Measurements from ENCODE around the gene LY6G6F.

Gene LY6G6F

DNA sequence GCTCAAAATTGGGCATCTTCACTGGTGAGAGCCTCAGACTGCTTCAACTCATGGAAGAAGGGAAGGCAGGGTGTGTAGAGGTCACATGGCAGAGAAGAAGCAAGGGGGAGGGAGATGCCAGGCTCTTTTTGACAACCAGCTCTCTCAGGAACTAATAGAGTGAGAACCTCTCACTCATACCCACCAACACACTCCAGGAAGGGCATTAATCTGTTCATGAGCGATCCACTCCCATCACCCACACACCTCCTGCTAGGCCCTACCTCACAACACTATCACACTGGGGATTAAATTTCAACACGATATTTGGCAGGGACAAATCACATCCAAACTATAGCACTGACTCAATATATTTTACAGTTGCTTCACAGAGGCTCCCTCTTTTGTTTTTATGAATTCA is 35.1 kb downstream of the LY6G6F start:
- DNase-seq: no peak

- no peak for DNase-seq
These were observed 36.2 kb downstream of the LY6G6F start for GRCh38 chr6:31742894-31743293.

- no peak for DNase-seq
These were observed 37.8 kb downstream of the LY6G6F start for GRCh38 chr6:31744422-31744821.

DNA sequence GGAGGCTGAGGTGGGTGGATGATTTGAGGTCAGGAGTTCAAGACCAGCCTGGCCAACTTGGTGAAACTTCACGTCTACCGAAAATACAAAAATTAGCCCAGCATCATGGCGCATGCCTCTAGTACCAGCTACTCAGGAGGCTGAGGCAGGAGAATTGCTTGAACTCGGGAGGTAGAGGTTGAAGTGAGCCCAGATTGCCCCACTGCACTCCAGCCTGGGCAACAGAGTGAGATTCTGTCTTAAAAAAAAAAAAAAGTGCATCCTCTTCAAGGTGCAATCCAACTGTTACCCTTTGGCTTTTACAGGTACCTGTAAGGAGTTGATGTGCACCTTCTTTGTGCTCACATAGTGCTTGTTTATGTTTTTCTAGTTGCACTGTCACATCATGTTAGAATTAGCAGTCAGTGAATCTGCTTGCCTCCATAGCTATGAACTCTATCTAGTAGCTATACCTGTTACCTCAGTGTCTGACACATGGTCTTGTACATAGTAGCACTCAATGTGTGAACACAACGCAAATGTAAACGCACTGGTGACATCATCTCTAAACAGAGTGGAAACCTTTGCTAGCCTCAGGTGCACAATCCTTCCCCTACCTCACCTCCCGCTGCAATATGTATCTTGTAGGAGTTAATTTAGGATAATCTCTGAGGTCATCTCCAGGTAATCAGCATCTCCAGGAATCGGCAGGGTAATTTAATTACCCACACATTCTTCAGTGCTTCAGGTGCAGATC is 42.8 kb downstream of the LY6G6F start:
- no peak for DNase-seq

GRCh38 chr6:31750411-31751022 is 43.9 kb downstream of the LY6G6F start:
- DNase-seq: no peak

DNA sequence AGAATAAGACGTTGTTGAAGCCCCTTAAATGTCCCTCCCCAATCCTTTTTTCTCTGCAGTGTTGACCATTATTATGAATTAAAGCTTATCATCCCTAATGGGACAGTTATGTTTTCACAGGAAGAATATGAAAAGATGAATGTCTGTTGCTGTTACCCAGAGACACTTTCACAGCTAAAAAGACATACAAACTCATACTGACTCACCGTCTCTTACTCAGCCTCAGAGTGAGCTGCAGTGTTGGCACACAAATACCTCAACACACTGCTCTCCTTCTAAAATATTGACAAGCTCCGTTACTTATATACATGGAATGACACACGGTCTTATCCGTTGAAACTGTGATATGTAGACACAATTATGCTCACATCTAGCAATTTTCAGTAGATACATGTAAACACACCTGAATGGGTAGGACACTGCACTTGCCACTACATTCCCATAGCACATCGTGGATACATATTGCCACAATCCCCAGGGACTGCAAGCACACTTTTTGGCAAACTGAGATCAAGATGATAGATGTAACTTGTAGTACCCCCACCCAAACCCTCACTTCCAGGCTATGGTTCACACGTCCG is 46.2 kb downstream of the LY6G6F start:
- DNase-seq: no peak

- DNase-seq: no peak
These were observed 51.6 kb downstream of the LY6G6F start for GRCh38 chr6:31758281-31758680.

All from NCI-H1417 (cell line).